ENCODE measurements around the gene ZNF548.

GRCh38 chr19:57437931-57438330 is 48.3 kb downstream of the ZNF548 start:
- TF ChIP-seq CTCF (IDR thresholded peaks at IDR 0.05), result no peak
- no peak for TF ChIP-seq POLR2AphosphoS5 (IDR thresholded peaks at IDR 0.05)
- TF ChIP-seq POLR2A (IDR thresholded peaks at IDR 0.05), result no peak
